DOHH2 (cell line): ENCODE data around the gene COX10.
"Not testable (repeated sequence)": the region's sequence is repeated elsewhere in the genome, so short reads cannot be mapped to it uniquely, and the experiment has no call there.

Experiments
- EZH2phosphoT487 ChIP-seq: fragments of 200-600 bp; sonication (generic); IDR thresholded peaks from 2 replicates; pipeline ENCODE4 v1.6.1; 2017; ENCODE audit warnings: borderline replicate concordance, mild to moderate bottlenecking, antibody characterized with exemption, low read length, moderate library complexity, mixed read lengths
- TF ChIP-seq, protein P1 (sequence below): fragments of 200-600 bp; sonication (generic); IDR thresholded peaks from one replicate; pipeline ENCODE4 v1.5.1; 2014; ENCODE audit warnings: antibody characterized with exemption, mild to moderate bottlenecking, low read depth, low read length; ENCODE audit not compliant: poor library complexity, severe bottlenecking

DNA sequence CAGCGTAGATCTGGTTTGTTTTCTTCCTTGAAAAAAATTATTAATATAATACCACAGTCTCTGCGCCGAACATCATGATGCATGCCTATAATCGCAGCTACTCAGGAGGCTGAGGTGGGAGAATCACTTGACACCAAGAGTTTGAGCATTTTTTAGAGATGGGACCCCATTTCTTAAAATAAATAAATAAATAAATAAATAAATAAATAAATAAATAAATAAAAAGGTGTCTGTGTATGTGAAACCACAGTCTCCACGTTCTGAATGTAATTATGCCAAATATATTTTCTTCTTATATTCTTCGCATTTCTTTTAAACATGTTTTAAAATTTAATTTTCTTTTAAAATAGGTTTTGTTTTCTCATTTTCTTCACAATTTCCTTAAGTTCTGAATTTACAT is 112.8 kb downstream of the COX10 start:
- TF ChIP-seq, protein P1, sequence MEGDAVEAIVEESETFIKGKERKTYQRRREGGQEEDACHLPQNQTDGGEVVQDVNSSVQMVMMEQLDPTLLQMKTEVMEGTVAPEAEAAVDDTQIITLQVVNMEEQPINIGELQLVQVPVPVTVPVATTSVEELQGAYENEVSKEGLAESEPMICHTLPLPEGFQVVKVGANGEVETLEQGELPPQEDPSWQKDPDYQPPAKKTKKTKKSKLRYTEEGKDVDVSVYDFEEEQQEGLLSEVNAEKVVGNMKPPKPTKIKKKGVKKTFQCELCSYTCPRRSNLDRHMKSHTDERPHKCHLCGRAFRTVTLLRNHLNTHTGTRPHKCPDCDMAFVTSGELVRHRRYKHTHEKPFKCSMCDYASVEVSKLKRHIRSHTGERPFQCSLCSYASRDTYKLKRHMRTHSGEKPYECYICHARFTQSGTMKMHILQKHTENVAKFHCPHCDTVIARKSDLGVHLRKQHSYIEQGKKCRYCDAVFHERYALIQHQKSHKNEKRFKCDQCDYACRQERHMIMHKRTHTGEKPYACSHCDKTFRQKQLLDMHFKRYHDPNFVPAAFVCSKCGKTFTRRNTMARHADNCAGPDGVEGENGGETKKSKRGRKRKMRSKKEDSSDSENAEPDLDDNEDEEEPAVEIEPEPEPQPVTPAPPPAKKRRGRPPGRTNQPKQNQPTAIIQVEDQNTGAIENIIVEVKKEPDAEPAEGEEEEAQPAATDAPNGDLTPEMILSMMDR = not testable (repeated sequence)
- TF ChIP-seq EZH2phosphoT487 = not testable (repeated sequence)
